ENCODE results near the gene CMIP. TPM values are rescaled to one million over a fixed set of nuclear protein-coding genes. Genes with fewer than 3 reads are reported as not detected.

Gene CMIP
- total RNA-seq, 1 experiment from 2014 or later, result 53.6 TPM

- H3K9me3 Mint-ChIP-seq (ENCODE audit: unreplicated experiment), result no peaks in the 10 kb centered on the region
- intact Hi-C loops (cut with micrococcal nuclease), result no loop called here
- peaks cover 15% of the 10 kb centered on the region for H3K36me3 Mint-ChIP-seq (ENCODE audit: insufficient read depth, unreplicated experiment)
- no peak for DNase-seq (ENCODE audit: unreplicated experiment)
- no peaks in the 10 kb centered on the region for H3K27me3 Mint-ChIP-seq (ENCODE audit: insufficient read depth, unreplicated experiment)
- no peak for TF ChIP-seq CTCF (IDR thresholded peaks at IDR 0.05; ENCODE audit: unreplicated experiment)
- BruUV-seq (replicated peaks), result no TSS peak
- H3K4me3 Mint-ChIP-seq (ENCODE audit: unreplicated experiment), result no peak overlapping the region
- peaks cover 7% of the 10 kb centered on the region for H3K4me1 Mint-ChIP-seq (ENCODE audit: insufficient read depth, unreplicated experiment)
- ChIA-PET CTCF (interaction anchor here (0.7 to 1.4 kb wide), 3 partner anchors 8 to 30 kb away, joined by 3 to 6 read pairs (median 3); no protein-coding TSS in a partner anchor), POLR2A (interaction anchor here (0.7 to 2.2 kb wide), 2 partner anchors 8 to 62 kb away, joined by 3 to 10 read pairs; no protein-coding TSS in a partner anchor)
- no peak overlapping the region for H3K27ac Mint-ChIP-seq (ENCODE audit: low read depth, unreplicated experiment)
Measured at GRCh38 chr16:81630635-81631031, 186.0 kb downstream of the CMIP start.

- Mint-ChIP-seq H3K9me3 (ENCODE audit: unreplicated experiment) (no peaks in the 10 kb centered on the region), H3K27ac (ENCODE audit: low read depth, unreplicated experiment) (no peak overlapping the region), H3K4me3 (ENCODE audit: unreplicated experiment) (no peak overlapping the region), H3K27me3 (ENCODE audit: insufficient read depth, unreplicated experiment) (no peaks in the 10 kb centered on the region), H3K4me1 (ENCODE audit: insufficient read depth, unreplicated experiment) (peaks cover 7% of the 10 kb centered on the region), H3K36me3 (ENCODE audit: insufficient read depth, unreplicated experiment) (peaks cover 14% of the 10 kb centered on the region)
- intact Hi-C loops (cut with micrococcal nuclease), result no loop called here
- POLR2A ChIA-PET, result interaction anchor here (1.6 to 2.2 kb wide), 2 partner anchors 10 to 227 kb away, joined by 4 to 10 read pairs; no protein-coding TSS in a partner anchor
- peak; percentile 72 for DNase-seq (ENCODE audit: unreplicated experiment)
- no peak for TF ChIP-seq CTCF (IDR thresholded peaks at IDR 0.05; ENCODE audit: unreplicated experiment)
- no TSS peak for BruUV-seq (replicated peaks)
- CTCF ChIA-PET, result interaction anchor here (0.6 to 0.7 kb wide), 2 partner anchors 22 to 271 kb away, joined by 3 to 4 read pairs; no protein-coding TSS in a partner anchor
Measured at GRCh38 chr16:81632392-81633146, 188.0 kb downstream of the CMIP start.

GRCh38 chr16:81633147-81633619 lies 188.6 kb downstream of the CMIP start:
- ChIA-PET POLR2A (interaction anchor here (1.6 kb wide), 1 partner anchor 227 kb away, joined by 4 read pairs; no protein-coding TSS in a partner anchor), CTCF (interaction anchor here (0.7 kb wide), 1 partner anchor 21 kb away, joined by 4 read pairs; no protein-coding TSS in a partner anchor)
- Mint-ChIP-seq H3K27ac (ENCODE audit: low read depth, unreplicated experiment) (no peak overlapping the region), H3K36me3 (ENCODE audit: insufficient read depth, unreplicated experiment) (peaks cover 14% of the 10 kb centered on the region), H3K27me3 (ENCODE audit: insufficient read depth, unreplicated experiment) (no peaks in the 10 kb centered on the region), H3K4me3 (ENCODE audit: unreplicated experiment) (no peak overlapping the region), H3K9me3 (ENCODE audit: unreplicated experiment) (no peaks in the 10 kb centered on the region), H3K4me1 (ENCODE audit: insufficient read depth, unreplicated experiment) (peaks cover 7% of the 10 kb centered on the region)
- peak; percentile 11 for DNase-seq (ENCODE audit: unreplicated experiment)
- TF ChIP-seq CTCF (IDR thresholded peaks at IDR 0.05; ENCODE audit: unreplicated experiment), result peak; percentile 15
- no TSS peak for BruUV-seq (replicated peaks)
- intact Hi-C loops (cut with micrococcal nuclease), result no loop called here

- peaks cover 14% of the 10 kb centered on the region for H3K36me3 Mint-ChIP-seq (ENCODE audit: insufficient read depth, unreplicated experiment)
- ChIA-PET POLR2A (interaction anchor here (0.9 kb wide), 1 partner anchor 12 kb away, joined by 3 read pairs; no protein-coding TSS in a partner anchor), CTCF (interaction anchor here (0.7 to 0.8 kb wide), 2 partner anchors 11 kb away, joined by 3 read pairs; no protein-coding TSS in a partner anchor)
- no peaks in the 10 kb centered on the region for H3K9me3 Mint-ChIP-seq (ENCODE audit: unreplicated experiment)
- TF ChIP-seq CTCF (IDR thresholded peaks at IDR 0.05; ENCODE audit: unreplicated experiment), result no peak
- intact Hi-C loops (cut with micrococcal nuclease), result no loop called here
- no TSS peak for BruUV-seq (replicated peaks)
- H3K27me3 Mint-ChIP-seq (ENCODE audit: insufficient read depth, unreplicated experiment), result no peaks in the 10 kb centered on the region
- peaks cover 7% of the 10 kb centered on the region for H3K4me1 Mint-ChIP-seq (ENCODE audit: insufficient read depth, unreplicated experiment)
- no peak for DNase-seq (ENCODE audit: unreplicated experiment)
- no peak overlapping the region for H3K27ac Mint-ChIP-seq (ENCODE audit: low read depth, unreplicated experiment)
- H3K4me3 Mint-ChIP-seq (ENCODE audit: unreplicated experiment), result no peak overlapping the region
Measured at GRCh38 chr16:81633680-81634379, 189.2 kb downstream of the CMIP start.
